Measurements from ENCODE around the gene ECHDC3. TPM values are rescaled to one million over a fixed set of nuclear protein-coding genes. Genes with fewer than 3 reads are reported as not detected.

Gene ECHDC3
- total and polyA plus RNA-seq, 2 of the 4 experiments (the other 2 are of a cell fraction) = 4.3 to 5.0 TPM

DNA sequence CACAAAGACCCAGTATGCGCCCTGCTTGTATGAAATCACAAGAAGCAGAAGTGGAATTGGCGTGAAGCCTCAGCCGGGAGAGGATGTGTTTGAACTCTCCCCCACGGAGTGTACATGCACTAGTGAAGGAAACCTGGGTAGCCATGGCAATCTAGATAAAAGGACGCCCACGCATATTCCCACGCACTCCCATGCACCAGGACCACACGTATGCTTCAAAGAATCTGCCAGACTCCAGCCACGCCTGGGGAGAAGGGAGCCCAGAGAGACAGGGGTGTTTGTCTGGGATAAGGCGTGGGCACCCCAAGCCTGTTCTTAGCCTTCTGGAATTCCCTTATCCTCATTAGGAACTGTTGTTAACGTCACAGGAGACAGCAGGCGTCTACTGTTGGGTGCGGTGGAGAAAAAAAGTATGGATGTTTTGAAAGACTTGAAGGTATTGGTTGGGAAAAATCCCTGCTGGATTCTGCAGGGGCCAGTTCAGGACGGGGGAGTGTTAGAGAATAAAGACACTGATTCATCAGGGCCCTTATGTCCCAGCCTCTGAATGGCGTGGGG, 28.9 kb upstream of the ECHDC3 start:
- no peak overlapping the region for H4K91ac ChIP-seq (ENCODE audit: insufficient read depth, low read depth, low read length)
- no CpG with 5 or more reads among the region's 15 CpGs for WGBS, 2 experiments (ENCODE audit: extremely low coverage in 2 of 2, insufficient read length in 1 of 2)
- no peak overlapping the region for H3K4me2 ChIP-seq (ENCODE audit: low read depth, low read length)
- no peak overlapping the region for H3K27ac ChIP-seq (ENCODE audit: insufficient read depth, low read length)
- no peak overlapping the region for H2BK20ac ChIP-seq (ENCODE audit: low read depth, low read length)
- no peak overlapping the region for H3K18ac ChIP-seq (ENCODE audit: low read depth, low read length)
- no peaks in the 10 kb centered on the region for H3K36me3 ChIP-seq (ENCODE audit: control insufficient read depth, insufficient read depth, low read length)
- no peak overlapping the region for H4K8ac ChIP-seq (ENCODE audit: low read depth in 2 of 2, low read length in 2 of 2)
- H3K79me1 ChIP-seq (ENCODE audit: low read depth in 1 of 2, low read length in 2 of 2) = no peaks in the 10 kb centered on the region
- no peak overlapping the region for H2BK5ac ChIP-seq (ENCODE audit: low read depth, low read length, poor library complexity, severe bottlenecking)
- H2AK5ac ChIP-seq (ENCODE audit: low read depth, low read length) = no peak overlapping the region
- peak; percentile 24 for ATAC-seq (ENCODE audit: low read depth)
- no peak for TF ChIP-seq CTCF (conservative IDR thresholded peaks at IDR 0.05; ENCODE audit: low read depth, low read length)
- no peak for TF ChIP-seq ELK1 (IDR thresholded peaks at IDR 0.05; ENCODE audit: borderline replicate concordance, low read depth, low read length)
- no peak for TF ChIP-seq NFE2L2 (IDR thresholded peaks at IDR 0.05; ENCODE audit: low read depth, low read length)
- TF ChIP-seq RAD21 (IDR thresholded peaks at IDR 0.05; ENCODE audit: low read length) = no peak
- no peak for TF ChIP-seq MAFK (IDR thresholded peaks at IDR 0.05; ENCODE audit: low read depth, low read length)
- TF ChIP-seq CHD1 (IDR thresholded peaks at IDR 0.05; ENCODE audit: low read depth, low read length) = no peak
- no TSS peak for BruUV-seq (replicated peaks)
- H3K14ac ChIP-seq (replicated peaks; ENCODE audit: low read depth, low read length) = no peak overlapping the region
- no peaks in the 10 kb centered on the region for H4K20me1 ChIP-seq (ENCODE audit: insufficient read depth, low read length)
- POLR2A ChIA-PET (ENCODE audit: unreplicated experiment) = no interaction called here
- H3K23ac ChIP-seq (ENCODE audit: low read depth, low read length) = no peak overlapping the region
- 0 out of 2 replicates have a peak, but pooled peaks cover 2% of the 10 kb centered on the region for H3K4me1 ChIP-seq (ENCODE audit: control insufficient read depth, insufficient read depth, low read length)
- no peak overlapping the region for H3K56ac ChIP-seq (ENCODE audit: extremely low read depth, insufficient read depth, low read length)
- H3K9me3 ChIP-seq (ENCODE audit: control insufficient read depth, insufficient read depth, low read length) = peaks cover 3% of the 10 kb centered on the region; the same call in 1 of the 2 replicates
- no peak overlapping the region for H2AK9ac ChIP-seq (replicated peaks; ENCODE audit: low read depth, low read length, poor library complexity)
- no peak overlapping the region for H3K9ac ChIP-seq (ENCODE audit: low read depth, low read length)
- CTCF ChIA-PET = no interaction called here
- H2BK120ac ChIP-seq (ENCODE audit: low read depth, low read length) = no peak overlapping the region
- in situ Hi-C loops (cut with MboI; ENCODE audit: low sequenced_read_pairs) (no loop called here), intact Hi-C loops (cut with micrococcal nuclease) (no loop called here), dilution Hi-C loops (cut with HindIII; ENCODE audit: low sequenced_read_pairs, unreplicated experiment) (no loop called here)
- H3K4me3 ChIP-seq (ENCODE audit: insufficient read depth, low read depth, low read length) = no peak overlapping the region
- no peaks in the 10 kb centered on the region for H3K9me1 ChIP-seq (ENCODE audit: insufficient read depth, low read length)
- no peak overlapping the region for H2BK15ac ChIP-seq (ENCODE audit: low read depth, low read length)
- H2AFZ ChIP-seq (replicated peaks; ENCODE audit: low read length, poor library complexity) = peak overlapping the region; percentile 14
- H4K5ac ChIP-seq (ENCODE audit: low read depth, low read length) = no peak overlapping the region
- no peak overlapping the region for H3K4ac ChIP-seq (ENCODE audit: low read depth, low read length)
- H3K27me3 ChIP-seq (ENCODE audit: control insufficient read depth, insufficient read depth, low read length) = peaks cover 11% of the 10 kb centered on the region; the same call in 1 of the 2 replicates
- peak; percentile 32 for DNase-seq

Data from IMR-90 (cell line).